ENCODE data around the gene TMED9.
"Not testable (repeated sequence)": the region's sequence is repeated elsewhere in the genome, so short reads cannot be mapped to it uniquely, and the experiment has no call there.

The TMED9 gene

DNA sequence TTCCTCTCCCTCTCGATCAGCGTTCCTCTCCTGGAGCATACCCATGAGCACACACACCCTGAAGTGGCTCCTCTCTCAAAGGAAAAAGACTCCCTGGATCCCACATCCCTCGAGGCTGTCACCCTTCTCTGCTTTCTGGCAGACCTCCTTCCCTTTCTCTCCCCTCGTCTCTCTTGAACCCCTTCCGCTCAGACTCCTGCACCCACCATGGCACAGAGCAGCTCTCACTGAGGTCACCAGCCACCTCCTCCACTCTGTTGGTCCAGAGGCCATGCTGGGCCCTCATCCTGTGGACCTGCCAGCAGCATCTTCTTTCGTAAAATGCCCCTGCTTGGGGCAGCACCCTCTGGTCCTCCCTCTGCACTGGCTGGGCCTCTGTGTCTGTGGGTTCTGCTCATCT is 13.7 kb downstream of the TMED9 start:
- TF ChIP-seq POLR2A (IDR thresholded peaks at IDR 0.05; ENCODE audit: low read length), result no peak
- TF ChIP-seq GATA1 (IDR thresholded peaks at IDR 0.05; ENCODE audit: low read depth, low read length), result no peak
- no peak for DNase-seq

DNA sequence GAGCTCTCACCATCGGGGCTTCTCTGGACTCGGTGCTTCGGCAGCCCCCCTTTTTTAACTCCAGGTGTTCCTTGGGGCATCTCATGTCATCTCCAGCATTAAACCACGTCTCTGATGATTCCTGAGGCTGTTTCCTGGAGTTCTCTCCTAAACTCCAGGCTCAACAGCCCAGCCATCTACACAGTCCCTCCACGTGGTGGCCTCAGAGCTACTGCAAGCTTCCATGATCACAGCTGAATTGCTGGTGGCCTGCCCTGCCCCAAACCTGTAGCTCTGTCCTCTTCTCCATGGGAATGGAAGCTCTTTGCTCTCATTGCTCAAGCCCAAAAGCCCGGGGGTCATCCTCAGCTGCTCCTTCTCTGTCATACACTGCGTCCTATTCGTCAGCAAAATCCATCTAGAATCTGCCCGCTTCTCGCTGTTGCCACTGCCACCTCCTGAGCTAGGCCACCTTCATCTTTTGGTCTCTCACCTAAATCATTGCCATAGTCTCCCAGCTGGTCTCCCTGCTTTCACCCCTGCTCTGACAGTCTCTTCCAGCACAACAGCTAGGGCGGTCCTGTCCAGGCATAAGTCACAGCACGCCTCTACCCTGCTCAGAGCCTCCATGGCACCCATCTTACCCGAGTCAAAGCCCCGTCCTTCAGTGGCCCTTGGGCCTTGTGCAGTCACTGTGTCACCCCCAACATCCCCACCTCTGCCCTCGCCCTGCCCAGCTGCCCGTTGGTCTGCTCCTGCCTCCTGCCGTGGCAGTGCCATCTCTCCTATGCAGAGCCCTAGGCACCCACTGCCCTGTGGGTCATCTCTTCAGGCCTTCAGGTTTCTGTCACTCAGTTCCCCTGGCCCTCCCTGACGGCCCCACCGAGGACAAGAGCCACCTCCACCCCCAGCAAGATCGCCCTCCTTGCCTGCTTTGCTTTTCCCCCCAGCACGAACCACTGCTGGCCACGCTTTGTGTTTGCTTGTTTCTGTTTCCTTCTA is 14.4 kb downstream of the TMED9 start:
- no peak for DNase-seq
- TF ChIP-seq GATA1 (IDR thresholded peaks at IDR 0.05; ENCODE audit: low read depth, low read length), result no peak
- no peak for TF ChIP-seq POLR2A (IDR thresholded peaks at IDR 0.05; ENCODE audit: low read length)

DNA sequence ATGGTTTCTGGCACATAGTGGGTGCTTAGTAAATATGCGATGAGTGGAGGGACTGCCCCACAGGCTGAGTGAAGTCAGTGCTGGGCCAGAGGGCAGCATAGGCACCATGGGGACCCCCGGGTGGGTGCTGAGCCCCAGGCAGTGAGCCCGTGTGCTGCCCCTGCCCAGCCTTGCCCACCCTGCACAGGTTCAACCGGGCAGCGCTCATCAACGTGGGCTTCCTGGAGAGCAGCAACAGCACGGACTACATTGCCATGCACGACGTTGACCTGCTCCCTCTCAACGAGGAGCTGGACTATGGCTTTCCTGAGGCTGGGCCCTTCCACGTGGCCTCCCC is 15.1 kb downstream of the TMED9 start:
- no peak for DNase-seq
- no peak for TF ChIP-seq POLR2A (IDR thresholded peaks at IDR 0.05; ENCODE audit: low read length)
- no peak for TF ChIP-seq GATA1 (IDR thresholded peaks at IDR 0.05; ENCODE audit: low read depth, low read length)

DNA sequence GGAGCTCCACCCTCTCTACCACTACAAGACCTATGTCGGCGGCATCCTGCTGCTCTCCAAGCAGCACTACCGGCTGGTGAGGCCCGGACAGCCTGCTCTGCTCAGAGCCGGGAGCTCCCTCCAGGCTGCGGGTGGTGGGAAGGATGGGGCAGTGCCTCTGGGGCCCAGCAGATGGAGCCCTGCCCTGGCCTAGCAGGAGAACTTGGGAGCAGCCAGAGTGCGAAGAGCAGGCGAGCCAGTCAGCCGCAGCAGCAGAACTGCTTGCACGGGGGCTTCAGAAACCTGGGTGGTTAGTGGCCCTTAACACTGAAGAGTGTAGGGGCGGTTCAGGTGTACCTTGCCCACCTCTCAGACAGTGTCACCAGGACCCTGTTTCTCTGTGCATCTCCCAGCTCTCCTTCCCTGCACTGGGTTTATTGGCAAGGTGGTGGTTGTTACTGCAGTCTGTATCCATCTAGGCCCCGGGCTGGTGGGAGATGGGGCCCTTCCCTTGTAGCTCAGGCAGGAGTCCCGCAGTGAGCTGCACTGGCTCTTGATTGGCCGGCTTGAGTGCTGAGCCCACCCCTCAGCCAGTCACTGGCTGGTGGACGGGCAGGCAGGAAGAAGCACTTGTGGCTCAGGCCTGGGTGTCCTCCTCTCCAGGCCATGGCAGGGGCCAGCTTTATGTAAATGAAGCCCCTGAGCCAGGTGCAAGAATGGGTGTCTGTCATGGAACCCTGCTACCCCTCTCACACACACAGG is 15.6 kb downstream of the TMED9 start:
- TF ChIP-seq POLR2A (IDR thresholded peaks at IDR 0.05; ENCODE audit: low read length), result no peak
- no peak for TF ChIP-seq GATA1 (IDR thresholded peaks at IDR 0.05; ENCODE audit: low read depth, low read length)
- peak; percentile 60 to 67 for DNase-seq

DNA sequence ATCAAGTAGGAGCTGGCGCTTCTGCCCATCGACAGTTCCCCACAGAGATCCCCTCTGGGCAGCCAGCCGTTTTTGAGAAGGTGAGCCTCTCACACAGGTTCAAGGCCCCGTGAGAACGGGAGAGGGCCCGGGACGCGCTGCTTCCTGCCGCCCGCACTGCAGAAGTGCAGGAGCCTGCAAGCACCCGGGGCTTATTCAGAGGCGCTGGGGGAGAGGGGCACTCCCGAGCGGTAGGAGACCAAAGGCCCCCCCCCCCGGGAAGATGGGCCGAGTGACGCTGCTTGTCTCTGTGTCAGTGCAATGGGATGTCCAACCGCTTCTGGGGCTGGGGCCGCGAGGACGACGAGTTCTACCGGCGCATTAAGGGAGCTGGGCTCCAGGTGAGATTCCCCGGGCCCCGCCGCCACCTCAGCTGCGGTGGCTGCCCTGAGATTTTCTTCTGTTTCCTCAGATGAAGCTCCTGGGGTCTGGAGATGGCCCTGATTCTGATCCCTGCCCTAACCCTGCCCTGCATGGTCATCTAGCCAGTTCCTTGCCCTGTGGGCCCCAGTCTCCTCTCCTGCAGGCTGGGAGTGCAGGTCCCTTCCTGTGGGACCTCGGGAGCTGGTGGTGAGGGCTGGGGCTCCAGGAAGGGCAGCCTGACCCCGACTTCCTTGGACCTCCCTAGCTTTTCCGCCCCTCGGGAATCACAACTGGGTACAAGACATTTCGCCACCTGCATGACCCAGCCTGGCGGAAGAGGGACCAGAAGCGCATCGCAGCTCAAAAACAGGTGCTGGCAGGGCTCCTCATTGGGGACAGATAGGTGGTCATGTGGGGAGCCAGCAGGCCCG is 16.5 kb downstream of the TMED9 start:
- TF ChIP-seq POLR2A (IDR thresholded peaks at IDR 0.05; ENCODE audit: low read length), result no peak
- TF ChIP-seq GATA1 (IDR thresholded peaks at IDR 0.05; ENCODE audit: low read depth, low read length), result no peak
- no peak for DNase-seq

DNA sequence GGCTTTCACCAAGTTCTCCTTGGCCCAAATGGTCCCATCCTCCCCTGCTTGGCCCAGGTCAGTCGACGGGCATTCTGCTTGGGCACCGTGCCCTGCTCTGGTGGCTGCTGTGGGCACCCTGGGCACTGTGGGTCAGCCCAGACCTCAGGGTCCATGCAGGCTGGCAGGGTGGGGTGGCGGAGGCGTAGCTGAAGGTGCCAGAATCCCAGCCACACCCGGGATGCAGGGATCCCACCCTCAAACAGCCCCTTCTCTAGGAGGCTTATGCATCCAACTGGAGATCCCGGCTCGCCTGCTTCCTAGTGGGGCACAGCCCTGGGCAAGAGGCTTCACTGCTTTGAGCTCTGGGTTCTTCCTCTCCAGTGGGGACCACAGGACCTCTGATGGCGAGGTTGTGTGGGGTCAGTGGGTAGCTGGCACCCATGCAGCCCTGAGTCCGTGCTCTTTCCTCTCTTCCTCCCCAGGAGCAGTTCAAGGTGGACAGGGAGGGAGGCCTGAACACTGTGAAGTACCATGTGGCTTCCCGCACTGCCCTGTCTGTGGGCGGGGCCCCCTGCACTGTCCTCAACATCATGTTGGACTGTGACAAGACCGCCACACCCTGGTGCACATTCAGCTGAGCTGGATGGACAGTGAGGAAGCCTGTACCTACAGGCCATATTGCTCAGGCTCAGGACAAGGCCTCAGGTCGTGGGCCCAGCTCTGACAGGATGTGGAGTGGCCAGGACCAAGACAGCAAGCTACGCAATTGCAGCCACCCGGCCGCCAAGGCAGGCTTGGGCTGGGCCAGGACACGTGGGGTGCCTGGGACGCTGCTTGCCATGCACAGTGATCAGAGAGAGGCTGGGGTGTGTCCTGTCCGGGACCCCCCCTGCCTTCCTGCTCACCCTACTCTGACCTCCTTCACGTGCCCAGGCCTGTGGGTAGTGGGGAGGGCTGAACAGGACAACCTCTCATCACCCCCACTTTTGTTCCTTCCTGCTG is 17.4 kb downstream of the TMED9 start:
- DNase-seq, result no peak
- no peak for TF ChIP-seq GATA1 (IDR thresholded peaks at IDR 0.05; ENCODE audit: low read depth, low read length)
- TF ChIP-seq POLR2A (IDR thresholded peaks at IDR 0.05; ENCODE audit: low read length), result no peak

DNA sequence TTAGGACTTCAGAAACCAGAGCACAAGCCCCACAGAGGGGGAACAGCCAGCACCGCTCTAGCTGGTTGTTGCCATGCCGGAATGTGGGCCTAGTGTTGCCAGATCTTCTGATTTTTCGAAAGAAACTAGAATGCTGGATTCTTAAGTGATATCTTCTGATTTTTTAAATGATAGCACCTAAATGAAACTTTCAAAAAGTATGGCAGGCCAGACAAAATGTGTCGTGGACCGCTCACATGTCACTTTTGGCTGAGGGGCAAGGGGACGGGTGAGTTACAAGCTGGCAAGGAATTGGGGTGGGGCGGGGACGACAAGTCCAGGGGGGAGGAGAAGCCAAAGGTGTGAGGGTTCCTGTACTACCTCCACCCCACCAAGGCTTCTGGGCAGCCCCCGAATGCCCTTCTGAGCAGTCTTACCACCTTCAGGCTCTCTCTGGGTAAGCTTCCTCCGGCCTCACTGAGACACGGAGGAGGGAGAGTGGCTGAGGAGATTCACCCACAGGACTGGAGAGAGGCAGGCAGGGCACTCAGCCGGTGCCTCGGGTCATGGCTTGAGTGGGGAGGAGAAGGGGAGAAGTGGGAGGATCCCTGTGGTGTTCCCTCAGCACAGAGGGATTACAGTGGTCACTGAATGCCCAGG is 18.2 kb downstream of the TMED9 start:
- TF ChIP-seq GATA1 (IDR thresholded peaks at IDR 0.05; ENCODE audit: low read depth, low read length) (no peak), POLR2A (IDR thresholded peaks at IDR 0.05; ENCODE audit: low read length) (no peak)
- no peak for DNase-seq

DNA sequence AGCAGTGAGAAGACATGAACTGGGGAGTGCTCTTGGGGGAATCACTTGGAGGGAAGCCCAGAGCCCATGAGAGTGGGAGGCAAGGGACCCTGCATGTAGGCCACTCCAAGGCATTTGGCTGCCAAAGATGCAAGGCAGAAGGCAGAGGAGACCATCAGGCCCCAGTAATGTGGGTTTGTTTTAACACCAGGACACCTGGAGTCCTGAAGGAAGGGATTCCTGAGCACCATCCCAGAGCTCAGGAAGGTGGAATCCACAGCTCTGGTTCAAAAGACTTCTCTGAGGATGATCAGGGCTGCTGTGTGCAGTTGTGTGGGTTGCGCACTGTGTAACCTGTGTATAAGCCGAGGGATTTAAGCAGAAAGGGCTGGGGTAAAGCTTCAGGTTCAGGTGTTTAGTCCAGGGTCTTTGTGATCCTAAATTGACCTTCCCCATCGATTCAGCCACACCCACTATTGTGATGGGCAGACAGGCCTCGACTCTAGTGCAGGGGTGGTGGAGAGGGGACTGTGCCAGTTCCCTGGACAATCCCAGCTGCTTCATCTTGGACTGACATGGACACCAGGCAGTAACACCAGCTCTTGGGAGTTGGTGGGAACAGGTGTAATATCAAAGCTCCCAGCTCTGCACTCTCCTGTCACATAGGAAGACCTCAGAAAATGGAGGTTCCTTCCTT is 18.9 kb downstream of the TMED9 start:
- DNase-seq, result no peak
- no peak for TF ChIP-seq POLR2A (IDR thresholded peaks at IDR 0.05; ENCODE audit: low read length)
- TF ChIP-seq GATA1 (IDR thresholded peaks at IDR 0.05; ENCODE audit: low read depth, low read length), result no peak

DNA sequence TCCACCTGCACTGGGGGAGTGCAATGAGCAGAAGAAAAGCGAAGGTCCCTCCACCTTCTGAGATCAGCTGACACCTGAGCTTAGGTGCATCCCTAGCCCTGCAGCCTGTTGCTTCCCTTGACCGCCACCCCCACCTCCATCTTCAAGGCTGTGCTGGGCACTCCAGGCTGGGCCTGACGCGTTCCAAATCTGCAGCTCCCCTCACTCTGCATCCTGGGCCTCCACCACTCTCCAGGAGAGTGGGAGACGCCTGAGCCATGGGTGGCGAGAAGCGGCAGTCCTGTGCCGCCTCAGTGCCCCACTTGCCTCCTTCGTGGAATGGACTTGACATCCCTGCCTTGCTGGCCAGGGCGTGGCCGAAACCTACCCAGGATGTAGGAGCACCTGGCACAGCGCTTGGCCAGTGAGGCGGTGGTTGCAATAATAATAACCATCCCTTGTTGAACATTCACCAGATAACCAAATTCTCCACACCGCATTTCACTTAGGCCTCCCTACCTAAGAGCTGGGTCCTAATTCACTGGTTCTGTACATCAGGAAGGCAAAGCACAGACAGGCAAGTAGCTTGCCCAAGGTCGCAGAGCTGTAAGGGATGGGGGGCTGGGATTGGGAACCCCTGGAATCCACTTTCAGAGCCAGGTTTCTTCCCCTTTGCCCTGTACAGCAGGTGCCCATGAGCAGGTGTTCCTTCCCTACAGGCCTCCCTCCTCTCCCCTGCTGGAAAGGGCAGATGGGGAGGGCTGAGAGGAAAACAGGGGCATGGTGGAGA is 19.6 kb downstream of the TMED9 start:
- no peak for TF ChIP-seq POLR2A (IDR thresholded peaks at IDR 0.05; ENCODE audit: low read length)
- no peak for TF ChIP-seq GATA1 (IDR thresholded peaks at IDR 0.05; ENCODE audit: low read depth, low read length)
- no peak for DNase-seq

DNA sequence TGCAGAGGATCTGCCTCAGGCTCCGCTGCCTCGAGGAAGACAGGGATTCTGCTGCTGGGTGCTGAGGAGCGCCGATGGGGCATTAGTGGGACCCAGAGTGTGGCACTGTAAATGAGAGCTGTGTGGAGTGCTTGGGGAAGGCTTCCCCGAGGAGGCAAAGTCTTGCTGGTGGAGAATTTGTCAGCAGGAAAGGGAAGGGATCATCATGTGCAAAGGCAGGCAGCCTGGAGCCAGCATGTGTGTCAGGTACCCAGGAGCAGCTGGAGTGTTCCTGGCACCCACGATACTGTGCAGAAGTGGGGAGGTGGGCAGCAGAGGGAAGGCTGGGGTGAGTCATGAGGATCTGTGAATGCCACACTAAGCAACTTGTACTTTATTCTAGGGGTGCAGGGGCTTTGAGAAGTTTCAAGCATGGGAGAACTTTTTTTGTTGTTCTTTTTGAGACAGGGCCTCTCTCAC is 20.2 kb downstream of the TMED9 start:
- no peak for TF ChIP-seq POLR2A (IDR thresholded peaks at IDR 0.05; ENCODE audit: low read length)
- no peak for TF ChIP-seq GATA1 (IDR thresholded peaks at IDR 0.05; ENCODE audit: low read depth, low read length)
- DNase-seq, result no peak

DNA sequence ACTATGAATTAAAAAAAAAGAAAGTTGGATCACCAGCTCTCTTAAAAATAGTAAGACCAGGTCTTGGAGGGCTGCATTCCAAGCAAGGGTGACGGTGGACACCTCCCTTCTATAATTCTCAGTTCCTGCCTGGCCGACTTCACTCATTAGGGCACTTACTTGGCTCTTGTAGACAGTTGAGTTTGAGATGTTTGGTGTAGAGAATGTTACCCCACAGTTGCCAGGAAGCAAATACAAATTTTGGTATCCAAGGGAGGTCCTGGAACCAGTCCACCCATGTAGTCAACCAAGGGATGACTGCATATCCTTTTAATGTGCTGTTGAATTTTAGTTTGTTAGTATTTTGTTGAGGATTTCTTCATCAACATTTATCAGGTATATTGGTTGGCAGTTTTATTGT is 28.6 kb downstream of the TMED9 start:
- no peak for DNase-seq
- no peak for TF ChIP-seq GATA1 (IDR thresholded peaks at IDR 0.05; ENCODE audit: low read depth, low read length)
- TF ChIP-seq POLR2A (IDR thresholded peaks at IDR 0.05; ENCODE audit: low read length), result no peak

DNA sequence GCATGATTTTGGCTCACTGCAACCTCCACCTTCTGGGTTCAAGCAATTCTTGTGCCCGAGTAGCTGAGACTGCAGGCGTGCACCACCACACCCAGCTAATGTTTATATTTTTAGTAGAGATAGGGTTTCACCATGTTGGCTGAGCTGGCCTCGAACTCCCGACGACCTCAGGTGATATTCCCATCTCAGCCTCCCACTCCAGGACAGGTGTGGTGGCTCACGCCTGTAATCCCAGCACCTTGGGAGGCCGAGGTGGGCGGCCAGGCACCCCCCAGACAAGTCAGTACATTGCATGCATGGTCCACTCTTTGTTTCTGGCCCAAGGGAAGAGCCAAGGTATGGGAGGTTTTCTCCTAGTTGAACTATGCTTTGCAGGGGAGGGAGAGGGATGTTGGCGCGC is 32.2 kb downstream of the TMED9 start:
- not testable (repeated sequence) for DNase-seq

DNA sequence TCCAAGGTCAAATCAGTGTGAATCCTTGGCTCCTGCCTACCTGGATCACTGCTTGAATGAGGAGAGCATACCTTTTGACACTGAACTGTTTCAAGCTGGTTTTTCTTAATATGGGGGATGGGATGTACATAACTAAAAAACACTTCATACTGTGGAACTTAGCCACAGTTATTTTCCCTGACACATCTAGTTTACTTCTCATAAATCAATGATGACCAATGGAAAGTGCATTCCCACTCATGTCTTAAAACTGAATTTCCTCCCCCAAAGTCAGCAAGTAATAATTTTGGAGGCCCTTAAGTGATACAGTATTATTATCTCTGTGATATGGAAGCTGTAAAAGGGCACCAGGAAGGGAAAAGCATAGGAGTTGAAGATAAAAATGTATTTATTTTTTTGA is 38.2 kb downstream of the TMED9 start:
- not testable (repeated sequence) for DNase-seq

DNA sequence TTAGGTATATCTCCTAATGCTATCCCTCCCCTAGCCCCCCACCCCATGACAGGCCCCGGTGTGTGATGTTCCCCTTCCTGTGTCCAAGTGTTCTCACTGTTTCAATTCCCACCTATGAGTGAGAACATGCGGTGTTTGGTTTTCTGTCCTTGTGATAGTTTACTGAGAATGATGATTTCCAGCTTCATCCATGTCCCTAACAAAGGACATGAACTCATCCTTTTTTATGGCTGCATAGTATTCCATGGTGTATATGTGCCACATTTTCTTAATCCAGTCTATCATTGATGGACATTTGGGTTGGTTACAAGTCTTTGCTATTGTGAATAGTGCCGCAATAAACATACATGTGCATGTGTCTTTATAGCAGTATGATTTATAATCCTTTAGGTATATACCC is 42.9 kb downstream of the TMED9 start:
- not testable (repeated sequence) for DNase-seq

DNA sequence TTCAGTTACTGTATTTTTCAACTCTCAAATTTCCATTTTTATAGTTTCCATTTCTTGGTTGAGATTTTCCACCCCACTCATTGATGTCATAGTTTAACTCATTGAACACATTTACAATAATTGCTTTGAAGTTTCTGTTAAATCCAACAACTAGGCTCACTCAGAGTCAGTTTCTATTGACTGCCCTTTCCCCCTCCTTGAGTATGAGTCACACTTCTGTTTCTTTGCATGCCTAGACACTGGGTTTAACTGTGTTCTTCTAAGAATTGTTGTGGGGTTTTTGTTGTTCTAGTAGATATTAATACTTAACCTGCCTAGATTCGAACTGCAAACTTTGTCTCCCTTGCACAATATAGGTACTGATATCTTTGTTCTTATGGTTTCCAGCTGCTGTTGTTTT is 53.5 kb downstream of the TMED9 start:
- DNase-seq, result not testable (repeated sequence)

Measured in erythroblast (primary cell).